MG63 (cell line): ENCODE results near the gene KSR1. TPM values are rescaled to one million over a fixed set of nuclear protein-coding genes. Genes with fewer than 3 reads are reported as not detected.
A peak's percentile ranks its signal among the peaks of the same experiment; 100 is the strongest.
"Not testable (repeated sequence)": the region's sequence is repeated elsewhere in the genome, so short reads cannot be mapped to it uniquely, and the experiment has no call there.

ENCODE experiments used
- DNase-seq: peaks from one replicate; pipeline ENCODE4 v3.0.0-alpha.2; 2020
- H3K27me3 ChIP-seq: fragments of 250-450 bp; sonication (Bioruptor Pico); 2 replicates; pipeline ENCODE4 v1.5.1; 2020; ENCODE audit warnings: mild to moderate bottlenecking, moderate library complexity
- H3K36me3 ChIP-seq: fragments of 250-450 bp; sonication (Bioruptor Pico); 2 replicates; pipeline ENCODE4 v1.5.1; 2020; ENCODE audit warnings: mild to moderate bottlenecking, moderate library complexity
- H3K4me3 ChIP-seq: fragments of 250-450 bp; sonication (Bioruptor Pico); 2 replicates; pipeline ENCODE4 v1.5.1; 2020; ENCODE audit warnings: mild to moderate bottlenecking, moderate library complexity
- H3K9me3 ChIP-seq: fragments of 250-450 bp; sonication (Bioruptor Pico); 2 replicates; pipeline ENCODE4 v1.5.1; 2020; ENCODE audit warnings: mild to moderate bottlenecking, moderate library complexity
- total RNA-seq: library from RNA; depleted of rRNA; stranded (reverse); fragments of >200 nt; shearing (Covaris generic); gene quantifications from 2 replicates; pipeline ENCODE4 v1.2.3, GENCODE V29; 2014; ENCODE audit warnings: low replicate concordance

Gene KSR1
- total RNA-seq, 1 experiment from 2014 or later = 7.6 TPM

GRCh38 chr17:27443491-27443890 lies 12.8 kb upstream of the KSR1 start:
- H3K4me3 ChIP-seq = no peak overlapping the region
- no peaks in the 10 kb centered on the region for H3K36me3 ChIP-seq
- H3K27me3 ChIP-seq = no peaks in the 10 kb centered on the region
- no peak for DNase-seq
- H3K9me3 ChIP-seq = no peaks in the 10 kb centered on the region

- Histone ChIP-seq H3K27me3 (no peaks in the 10 kb centered on the region), H3K36me3 (no peaks in the 10 kb centered on the region), H3K9me3 (no peaks in the 10 kb centered on the region), H3K4me3 (no peak overlapping the region)
- no peak for DNase-seq
Observed at GRCh38 chr17:27445971-27446370, 10.3 kb upstream of the KSR1 start.

DNA sequence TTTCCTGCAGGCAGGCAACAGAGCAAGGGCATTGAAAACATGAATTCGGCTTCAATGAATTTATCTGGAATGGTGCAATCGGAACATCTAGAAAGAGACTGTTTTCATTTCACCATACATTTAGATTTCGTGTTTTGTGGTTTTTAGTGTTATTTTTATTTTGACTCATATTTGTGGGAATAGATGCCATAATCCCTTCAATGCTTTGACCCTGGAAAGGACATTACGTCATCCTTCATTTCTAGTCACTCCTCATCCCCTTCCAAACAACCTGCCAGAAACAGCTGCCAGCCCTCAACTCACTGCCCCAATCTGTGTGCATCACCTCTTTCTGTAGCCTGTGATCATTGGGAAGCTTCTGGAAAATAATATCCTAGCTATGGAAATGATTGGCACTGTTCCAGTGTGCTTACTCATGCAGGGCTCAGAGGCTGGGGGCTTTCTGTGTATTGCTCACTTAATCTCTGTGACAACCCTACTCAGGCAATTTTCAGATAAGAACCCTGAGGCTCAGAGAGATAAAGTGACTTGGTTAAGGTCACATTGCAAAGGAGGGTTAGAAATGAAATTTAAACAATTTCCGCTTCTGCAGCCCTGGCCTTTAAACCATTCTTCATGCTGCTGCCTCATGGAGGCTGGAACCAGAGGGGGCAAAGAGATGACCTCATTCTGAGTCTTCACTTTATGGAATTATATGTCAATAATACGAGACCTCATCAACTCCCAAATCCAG lies 9.5 kb upstream of the KSR1 start:
- Histone ChIP-seq H3K9me3 (no peaks in the 10 kb centered on the region), H3K27me3 (no peaks in the 10 kb centered on the region), H3K4me3 (no peak overlapping the region), H3K36me3 (no peaks in the 10 kb centered on the region)
- DNase-seq = peak; percentile 96

GRCh38 chr17:27448534-27448933 lies 7.7 kb upstream of the KSR1 start:
- not testable (repeated sequence) for H3K9me3 ChIP-seq, DNase-seq, H3K36me3 ChIP-seq, H3K27me3 ChIP-seq, H3K4me3 ChIP-seq

DNA sequence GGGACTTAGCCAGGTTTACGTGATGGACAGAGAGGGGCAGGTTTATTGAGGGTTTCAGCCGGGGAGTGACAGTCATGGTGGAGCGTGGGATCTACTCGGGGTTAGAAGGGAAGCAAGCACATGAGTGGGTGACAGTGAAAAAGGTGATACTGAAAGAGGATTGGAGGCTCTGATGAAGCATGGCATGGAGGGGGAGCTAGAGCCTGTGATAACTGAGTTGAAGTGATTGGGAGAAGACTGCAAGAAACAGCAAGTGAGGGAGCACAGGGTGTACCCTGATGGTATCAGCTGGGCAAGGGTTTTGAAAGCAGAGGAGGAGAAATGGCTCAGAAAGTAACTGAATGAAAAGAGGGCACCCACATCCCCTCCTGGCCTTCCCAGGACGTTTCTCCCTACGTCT lies 6.7 kb upstream of the KSR1 start:
- Histone ChIP-seq H3K27me3 (no peaks in the 10 kb centered on the region), H3K36me3 (no peaks in the 10 kb centered on the region), H3K9me3 (no peaks in the 10 kb centered on the region), H3K4me3 (no peak overlapping the region)
- no peak for DNase-seq

DNA sequence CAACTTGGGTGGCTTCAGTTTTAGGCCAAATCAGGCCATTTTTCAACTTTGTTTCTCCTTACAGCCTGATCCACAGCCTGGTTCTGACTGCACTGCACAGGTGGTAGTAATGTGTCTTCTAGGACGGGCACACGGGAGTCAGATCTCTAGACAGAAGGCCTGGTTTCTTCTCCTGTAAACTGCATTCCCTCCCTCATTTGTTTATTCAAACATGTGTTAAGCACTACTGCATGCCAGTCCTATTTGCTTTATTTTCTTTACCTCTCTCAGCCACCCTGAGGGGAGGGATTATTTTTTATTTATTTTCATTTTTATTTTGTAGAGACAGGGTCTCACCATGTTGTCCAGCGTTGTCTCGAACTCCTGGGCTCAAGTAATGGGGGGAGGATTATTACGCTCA lies 6.3 kb upstream of the KSR1 start:
- no peaks in the 10 kb centered on the region for H3K36me3 ChIP-seq
- H3K27me3 ChIP-seq = no peaks in the 10 kb centered on the region; the same call in 1 of the 2 replicates

DNA sequence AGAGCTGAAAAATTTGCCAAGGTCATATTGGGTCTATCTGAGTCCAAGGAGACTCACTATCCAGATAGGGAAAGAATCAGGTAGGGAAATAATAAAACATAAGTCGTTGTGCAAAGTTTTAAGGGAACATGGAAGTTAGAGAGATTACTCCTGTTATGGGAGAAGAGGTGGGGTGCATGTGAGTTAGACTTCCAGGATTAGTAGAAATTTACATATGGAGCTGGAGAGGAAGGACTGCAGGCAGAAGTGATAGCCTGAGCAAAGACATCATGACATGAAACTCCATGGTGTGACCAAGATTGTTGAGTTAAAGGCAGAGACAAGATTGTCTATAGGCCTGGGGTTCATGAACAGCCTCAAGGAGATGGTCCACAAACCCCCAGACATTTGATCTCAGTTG lies 5.8 kb upstream of the KSR1 start:
- no peak overlapping the region for H3K4me3 ChIP-seq
- DNase-seq = no peak
- H3K9me3 ChIP-seq = no peaks in the 10 kb centered on the region
- no peaks in the 10 kb centered on the region for H3K36me3 ChIP-seq
- H3K27me3 ChIP-seq = no peaks in the 10 kb centered on the region; the same call in 1 of the 2 replicates

More for the DNA sequence above, 6.3 kb upstream of the KSR1 start:
- Histone ChIP-seq H3K4me3 (no peak overlapping the region), H3K9me3 (no peaks in the 10 kb centered on the region)
- DNase-seq = no peak

DNA sequence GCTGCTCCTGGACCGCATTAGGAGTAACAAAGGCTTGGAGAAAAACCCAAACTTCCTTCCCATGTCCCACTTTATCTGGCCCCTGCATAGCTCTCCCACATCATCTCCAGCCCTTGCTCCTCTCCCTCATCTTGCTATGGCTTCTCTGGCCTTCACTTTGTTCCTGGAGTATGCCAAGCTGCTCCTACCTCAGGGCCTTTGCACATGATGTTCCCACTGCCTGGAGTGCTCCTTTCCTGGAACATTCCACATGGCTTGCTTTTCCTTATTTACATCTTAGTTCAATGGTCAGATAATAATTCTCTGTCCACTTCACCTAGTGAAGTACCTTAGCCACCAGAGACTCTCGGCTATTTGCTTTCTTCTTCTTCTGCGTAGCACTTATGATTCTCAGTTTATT lies 4.3 kb upstream of the KSR1 start:
- no peak for DNase-seq

DNA sequence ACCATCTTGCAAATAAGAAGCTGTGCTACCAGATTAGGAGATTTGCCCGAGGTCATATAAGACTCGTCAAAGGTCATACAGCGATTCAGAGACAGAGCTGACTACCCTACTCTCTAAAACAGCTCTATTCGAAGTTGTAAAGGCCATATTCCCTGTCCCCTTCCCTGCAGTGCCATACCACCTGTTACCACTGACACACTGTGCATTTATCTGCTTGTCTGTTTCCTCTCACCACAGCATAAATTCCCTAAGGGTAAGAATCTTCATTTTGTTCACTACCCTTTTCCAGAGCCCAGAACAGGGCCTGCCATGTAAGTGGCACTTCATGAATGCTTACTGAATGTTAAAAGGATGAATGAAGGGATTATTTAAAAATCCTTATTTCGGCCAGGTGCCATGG lies 3.4 kb upstream of the KSR1 start:
- Histone ChIP-seq H3K4me3 (no peak overlapping the region), H3K9me3 (no peaks in the 10 kb centered on the region), H3K27me3 (peaks cover 4% of the 10 kb centered on the region; the same call in 1 of the 2 replicates), H3K36me3 (no peaks in the 10 kb centered on the region)
- DNase-seq = no peak

More for the DNA sequence above, 4.3 kb upstream of the KSR1 start:
- Histone ChIP-seq H3K4me3 (no peak overlapping the region), H3K36me3 (no peaks in the 10 kb centered on the region), H3K27me3 (peaks cover 4% of the 10 kb centered on the region; the same call in 1 of the 2 replicates), H3K9me3 (no peaks in the 10 kb centered on the region)

GRCh38 chr17:27453471-27453870 lies 2.8 kb upstream of the KSR1 start:
- no peak for DNase-seq
- Histone ChIP-seq H3K9me3 (no peaks in the 10 kb centered on the region), H3K27me3 (peaks cover 4% of the 10 kb centered on the region; the same call in 1 of the 2 replicates), H3K4me3 (no peak overlapping the region), H3K36me3 (no peaks in the 10 kb centered on the region)

DNA sequence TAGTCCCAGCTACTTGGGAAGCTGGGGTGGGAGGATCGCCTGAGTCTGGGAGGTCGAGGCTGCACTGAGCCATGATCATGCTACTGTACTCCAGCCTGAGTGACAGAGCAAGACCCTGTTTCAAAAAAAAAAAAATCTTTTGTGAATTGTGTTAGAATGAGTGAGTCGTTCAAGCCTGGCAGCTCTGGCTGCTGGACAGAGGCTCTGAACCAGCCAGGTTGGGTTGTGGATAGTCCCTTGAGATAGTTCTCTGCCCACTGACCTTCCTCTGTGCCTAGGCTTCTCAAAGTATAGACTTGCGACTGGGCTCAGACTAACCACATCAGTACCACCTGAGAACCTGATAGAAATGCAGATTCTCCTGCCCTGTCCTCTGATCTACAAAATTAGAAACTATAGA lies 2.2 kb upstream of the KSR1 start:
- Histone ChIP-seq H3K9me3 (no peaks in the 10 kb centered on the region), H3K27me3 (peaks cover 4% of the 10 kb centered on the region; the same call in 1 of the 2 replicates), H3K4me3 (no peak overlapping the region), H3K36me3 (no peaks in the 10 kb centered on the region)
- no peak for DNase-seq

DNA sequence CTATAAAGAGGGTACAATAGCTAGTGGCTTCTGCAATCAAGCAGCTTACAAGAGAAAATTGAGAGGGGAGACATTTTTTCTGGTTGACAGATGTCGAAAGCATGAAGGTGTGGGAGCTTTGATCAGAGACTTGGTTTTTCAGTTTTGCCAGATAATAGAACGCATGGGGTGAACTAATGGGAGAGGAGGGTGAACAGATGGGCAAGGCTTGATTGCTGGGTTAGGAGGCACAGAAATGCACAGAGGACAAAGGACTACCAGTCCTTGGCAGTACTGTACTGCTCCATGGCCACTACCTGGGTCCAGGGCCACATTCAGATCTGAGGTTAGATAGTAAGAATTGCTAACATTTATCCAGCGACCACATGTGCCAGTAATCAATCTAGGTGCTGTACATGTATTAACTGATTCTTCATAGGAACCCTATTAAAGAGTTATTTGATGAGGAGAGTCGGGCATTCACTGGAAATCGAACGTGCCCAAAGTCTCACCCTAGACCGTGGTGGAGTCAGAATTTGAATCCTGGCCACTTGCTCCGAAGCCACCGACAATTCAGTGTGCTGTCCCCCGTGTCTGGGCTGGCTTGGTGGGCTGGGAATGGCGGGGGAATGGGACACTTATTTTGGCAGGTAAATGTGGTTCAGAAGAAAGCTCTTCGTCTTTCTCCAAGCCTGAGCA lies 873 bp upstream of the KSR1 start:
- H3K4me3 ChIP-seq = peak overlapping the region; percentile 68

GRCh38 chr17:27456681-27457359 lies 572 bp downstream of the KSR1 start:
- Histone ChIP-seq H3K4me3 (peak overlapping the region; percentile 68), H3K9me3 (no peaks in the 10 kb centered on the region), H3K27me3 (peaks cover 4% of the 10 kb centered on the region; the same call in 1 of the 2 replicates), H3K36me3 (no peaks in the 10 kb centered on the region)
- DNase-seq = peak; percentile 33

More for the DNA sequence above, 873 bp upstream of the KSR1 start:
- no peaks in the 10 kb centered on the region for H3K9me3 ChIP-seq
- H3K27me3 ChIP-seq = peaks cover 4% of the 10 kb centered on the region; the same call in 1 of the 2 replicates
- no peak for DNase-seq
- H3K36me3 ChIP-seq = no peaks in the 10 kb centered on the region

GRCh38 chr17:27457360-27457715 lies 1.1 kb downstream of the KSR1 start:
- Histone ChIP-seq H3K27me3 (peaks cover 4% of the 10 kb centered on the region; the same call in 1 of the 2 replicates), H3K36me3 (no peaks in the 10 kb centered on the region), H3K9me3 (no peaks in the 10 kb centered on the region), H3K4me3 (peak overlapping the region; percentile 68)
- no peak for DNase-seq

- H3K9me3 ChIP-seq = no peaks in the 10 kb centered on the region
- H3K4me3 ChIP-seq = peak overlapping the region; percentile 68; the same call in 1 of the 2 replicates
- H3K36me3 ChIP-seq = no peaks in the 10 kb centered on the region
- H3K27me3 ChIP-seq = peaks cover 4% of the 10 kb centered on the region; the same call in 1 of the 2 replicates
- DNase-seq = peak; percentile 58
Observed at GRCh38 chr17:27457731-27458523, 1.7 kb downstream of the KSR1 start.

- no peak for DNase-seq
- H3K36me3 ChIP-seq = no peaks in the 10 kb centered on the region
- no peaks in the 10 kb centered on the region for H3K9me3 ChIP-seq
- H3K27me3 ChIP-seq = peaks cover 4% of the 10 kb centered on the region; the same call in 1 of the 2 replicates
- H3K4me3 ChIP-seq = no peak overlapping the region
Observed at GRCh38 chr17:27458524-27458908, 2.3 kb downstream of the KSR1 start.
